ENCODE results near the gene LFNG.
"Not testable (repeated sequence)": the region's sequence is repeated elsewhere in the genome, so short reads cannot be mapped to it uniquely, and the experiment has no call there.

LFNG gene

DNA sequence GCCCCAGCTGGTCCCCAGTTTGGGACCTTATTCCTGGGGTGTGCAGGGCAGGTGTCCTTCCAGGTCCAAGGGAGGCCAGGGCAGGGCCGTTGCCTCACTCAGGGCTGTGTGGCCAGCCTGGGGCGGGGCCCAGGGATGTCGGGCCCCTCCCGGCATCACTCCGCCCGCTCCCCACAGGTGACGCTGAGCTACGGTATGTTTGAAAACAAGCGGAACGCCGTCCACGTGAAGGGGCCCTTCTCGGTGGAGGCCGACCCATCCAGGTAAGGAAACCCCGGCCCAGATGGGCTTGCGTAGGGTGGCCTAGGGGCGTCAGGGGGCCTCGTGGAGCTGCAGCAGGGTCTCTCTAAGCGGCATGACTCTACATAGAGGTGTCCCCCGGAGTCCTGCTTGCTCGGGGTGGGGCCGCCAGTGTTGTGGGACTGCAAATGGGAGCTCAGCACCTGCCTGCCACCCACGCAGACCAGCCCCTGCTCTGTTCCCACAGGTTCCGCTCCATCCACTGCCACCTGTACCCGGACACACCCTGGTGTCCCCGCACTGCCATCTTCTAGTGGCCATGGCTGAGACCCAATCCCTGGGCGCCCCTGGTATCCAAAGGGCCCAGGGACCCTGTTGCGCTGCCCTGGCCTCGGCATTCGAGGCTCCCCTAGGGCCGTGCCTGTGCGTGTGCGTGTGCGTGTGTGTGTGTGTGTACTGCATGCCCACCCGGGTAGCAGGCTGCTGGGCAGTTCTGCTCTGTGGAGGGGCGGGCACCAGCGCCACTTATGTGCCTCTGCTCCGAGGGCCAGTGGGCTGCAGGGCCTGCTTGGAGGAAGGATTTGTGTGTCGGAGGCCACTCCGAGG, 7.3 kb downstream of the LFNG start:
- TF ChIP-seq, protein P1, sequence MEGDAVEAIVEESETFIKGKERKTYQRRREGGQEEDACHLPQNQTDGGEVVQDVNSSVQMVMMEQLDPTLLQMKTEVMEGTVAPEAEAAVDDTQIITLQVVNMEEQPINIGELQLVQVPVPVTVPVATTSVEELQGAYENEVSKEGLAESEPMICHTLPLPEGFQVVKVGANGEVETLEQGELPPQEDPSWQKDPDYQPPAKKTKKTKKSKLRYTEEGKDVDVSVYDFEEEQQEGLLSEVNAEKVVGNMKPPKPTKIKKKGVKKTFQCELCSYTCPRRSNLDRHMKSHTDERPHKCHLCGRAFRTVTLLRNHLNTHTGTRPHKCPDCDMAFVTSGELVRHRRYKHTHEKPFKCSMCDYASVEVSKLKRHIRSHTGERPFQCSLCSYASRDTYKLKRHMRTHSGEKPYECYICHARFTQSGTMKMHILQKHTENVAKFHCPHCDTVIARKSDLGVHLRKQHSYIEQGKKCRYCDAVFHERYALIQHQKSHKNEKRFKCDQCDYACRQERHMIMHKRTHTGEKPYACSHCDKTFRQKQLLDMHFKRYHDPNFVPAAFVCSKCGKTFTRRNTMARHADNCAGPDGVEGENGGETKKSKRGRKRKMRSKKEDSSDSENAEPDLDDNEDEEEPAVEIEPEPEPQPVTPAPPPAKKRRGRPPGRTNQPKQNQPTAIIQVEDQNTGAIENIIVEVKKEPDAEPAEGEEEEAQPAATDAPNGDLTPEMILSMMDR (conservative IDR thresholded peaks at IDR 0.05; ENCODE audit: low read length): no peak
- H3K4me3 ChIP-seq (ENCODE audit: low read length): no peak overlapping the region
- DNase-seq (ENCODE audit: low read depth): no peak

DNA sequence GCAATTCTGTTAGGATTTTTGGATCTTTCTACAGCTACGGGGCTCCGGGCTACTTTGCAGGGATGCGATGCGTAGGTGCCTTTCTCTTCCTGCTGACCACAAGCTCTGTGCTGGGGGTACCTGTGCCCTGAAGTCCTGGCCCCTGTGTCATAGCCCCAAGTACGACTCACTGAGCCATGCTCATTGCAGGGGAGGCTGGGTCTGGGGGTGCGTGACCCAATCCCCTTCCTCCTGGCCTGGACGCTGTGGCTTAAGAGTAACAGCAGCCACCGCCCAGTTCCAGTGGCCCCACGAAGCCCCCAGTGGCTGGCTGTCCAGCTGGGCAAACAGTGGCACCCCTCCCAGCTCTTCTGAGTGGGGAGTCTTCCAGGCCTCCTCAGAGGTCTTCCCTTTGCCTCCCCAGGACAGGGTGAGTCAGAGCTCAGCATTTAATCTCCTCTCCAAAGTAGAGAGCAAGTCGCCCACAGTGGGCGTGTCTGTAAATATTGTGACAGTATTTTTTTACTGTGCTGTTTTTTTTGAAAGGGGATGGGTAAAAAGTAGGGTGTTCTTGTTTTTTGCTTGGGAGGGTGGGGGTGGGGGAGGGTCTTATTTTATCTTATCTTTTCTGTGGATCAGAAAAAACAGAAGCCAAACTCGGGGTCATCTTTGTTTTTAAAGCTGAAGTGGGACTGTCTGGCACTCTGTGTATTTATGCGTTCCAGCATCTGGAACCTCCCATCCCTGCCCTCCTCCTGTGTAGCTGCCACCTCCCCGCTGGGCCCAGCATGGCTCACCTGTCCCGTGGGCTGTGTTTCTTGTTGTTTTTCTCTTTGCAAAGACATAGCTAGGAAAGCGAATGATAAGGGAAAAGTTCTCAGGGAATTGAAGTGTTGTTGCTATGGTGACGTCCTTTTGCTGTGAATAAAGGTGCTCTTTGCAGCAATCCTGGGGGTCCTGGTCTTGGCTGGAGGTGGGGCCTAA, 8.2 kb downstream of the LFNG start:
- peak; percentile 60 for DNase-seq (ENCODE audit: low read depth)
- H3K4me3 ChIP-seq (ENCODE audit: low read length): no peak overlapping the region
- TF ChIP-seq, protein P1 (conservative IDR thresholded peaks at IDR 0.05; ENCODE audit: low read length): no peak

DNA sequence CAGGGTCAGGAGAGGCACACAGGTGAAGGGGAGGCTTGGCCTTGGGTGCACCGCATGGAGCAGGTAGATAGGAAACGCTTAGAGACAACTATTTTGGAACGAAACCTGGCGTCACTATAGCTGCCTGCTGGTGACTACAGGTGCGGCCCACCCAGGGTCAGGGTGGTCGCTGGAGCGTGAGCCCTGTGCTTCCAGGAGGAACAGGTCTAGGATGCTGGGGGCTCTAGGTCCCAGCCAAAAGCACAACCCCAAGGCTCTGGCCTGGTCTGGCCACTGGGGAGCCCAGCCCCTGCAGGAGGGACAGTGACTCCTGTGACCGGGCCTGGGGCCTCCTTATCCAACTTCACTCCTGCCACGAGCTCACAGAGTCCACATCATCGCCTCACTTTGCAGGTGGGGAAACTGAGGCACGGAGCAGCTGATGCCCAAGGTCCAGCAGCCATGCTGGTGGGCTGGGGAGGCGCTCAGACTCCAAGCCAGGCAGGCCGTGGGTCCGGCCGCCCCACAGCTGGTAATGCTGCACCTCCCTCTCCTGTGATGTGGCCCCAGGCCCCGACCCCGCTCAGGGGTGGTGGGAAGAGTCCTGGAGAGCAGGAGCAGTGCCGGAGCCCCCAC, 9.0 kb downstream of the LFNG start:
- no peak for DNase-seq (ENCODE audit: low read depth)
- TF ChIP-seq, protein P1 (conservative IDR thresholded peaks at IDR 0.05; ENCODE audit: low read length): no peak
- no peak overlapping the region for H3K4me3 ChIP-seq (ENCODE audit: low read length)

DNA sequence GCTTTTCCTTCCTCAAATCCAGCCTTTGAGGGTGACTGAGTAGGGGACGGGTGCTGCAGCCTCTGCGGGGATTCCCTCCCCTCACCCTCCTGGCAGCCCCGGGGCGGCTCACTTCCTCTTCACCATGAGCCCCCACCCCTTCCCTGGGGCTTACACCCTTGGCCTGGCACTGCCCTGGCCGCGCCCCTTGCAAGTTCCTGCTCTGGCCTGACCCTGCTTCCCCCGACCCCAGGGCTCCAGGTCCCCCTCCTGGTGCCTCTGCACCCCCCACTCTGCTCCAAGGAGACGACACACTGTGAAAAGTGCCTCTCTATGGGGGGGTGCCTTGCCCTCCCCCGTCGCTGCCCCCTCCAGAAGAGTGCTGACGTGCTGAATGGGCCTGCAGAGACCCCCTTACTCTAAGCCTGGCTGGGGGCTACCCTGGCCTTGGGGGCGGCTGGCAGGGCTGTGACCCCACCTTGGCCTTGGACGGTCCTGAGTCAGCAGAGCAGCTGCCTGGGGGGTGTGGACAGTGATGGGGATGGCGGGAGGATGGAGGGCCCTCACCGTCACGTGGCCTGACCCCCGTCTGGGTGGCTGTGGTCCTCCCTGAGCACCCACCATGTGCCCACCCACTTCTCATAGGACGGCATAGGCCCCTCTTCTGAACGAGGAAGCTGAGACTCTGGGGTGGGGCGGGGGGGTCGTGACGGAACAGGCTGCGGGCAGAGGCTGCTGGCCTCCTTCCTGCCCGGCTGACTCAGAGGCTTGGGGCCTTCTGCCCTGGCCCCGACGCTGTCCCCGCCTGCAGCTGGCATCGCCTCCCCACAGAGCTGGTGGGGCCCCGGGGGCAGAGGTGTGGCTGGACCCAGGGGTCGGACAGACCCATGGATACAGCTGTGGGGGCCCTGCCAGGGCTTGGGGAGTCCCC, 9.8 kb downstream of the LFNG start:
- DNase-seq (ENCODE audit: low read depth): peak; percentile 61
- TF ChIP-seq, protein P1 (conservative IDR thresholded peaks at IDR 0.05; ENCODE audit: low read length): no peak
- H3K4me3 ChIP-seq (ENCODE audit: low read length): no peak overlapping the region

DNA sequence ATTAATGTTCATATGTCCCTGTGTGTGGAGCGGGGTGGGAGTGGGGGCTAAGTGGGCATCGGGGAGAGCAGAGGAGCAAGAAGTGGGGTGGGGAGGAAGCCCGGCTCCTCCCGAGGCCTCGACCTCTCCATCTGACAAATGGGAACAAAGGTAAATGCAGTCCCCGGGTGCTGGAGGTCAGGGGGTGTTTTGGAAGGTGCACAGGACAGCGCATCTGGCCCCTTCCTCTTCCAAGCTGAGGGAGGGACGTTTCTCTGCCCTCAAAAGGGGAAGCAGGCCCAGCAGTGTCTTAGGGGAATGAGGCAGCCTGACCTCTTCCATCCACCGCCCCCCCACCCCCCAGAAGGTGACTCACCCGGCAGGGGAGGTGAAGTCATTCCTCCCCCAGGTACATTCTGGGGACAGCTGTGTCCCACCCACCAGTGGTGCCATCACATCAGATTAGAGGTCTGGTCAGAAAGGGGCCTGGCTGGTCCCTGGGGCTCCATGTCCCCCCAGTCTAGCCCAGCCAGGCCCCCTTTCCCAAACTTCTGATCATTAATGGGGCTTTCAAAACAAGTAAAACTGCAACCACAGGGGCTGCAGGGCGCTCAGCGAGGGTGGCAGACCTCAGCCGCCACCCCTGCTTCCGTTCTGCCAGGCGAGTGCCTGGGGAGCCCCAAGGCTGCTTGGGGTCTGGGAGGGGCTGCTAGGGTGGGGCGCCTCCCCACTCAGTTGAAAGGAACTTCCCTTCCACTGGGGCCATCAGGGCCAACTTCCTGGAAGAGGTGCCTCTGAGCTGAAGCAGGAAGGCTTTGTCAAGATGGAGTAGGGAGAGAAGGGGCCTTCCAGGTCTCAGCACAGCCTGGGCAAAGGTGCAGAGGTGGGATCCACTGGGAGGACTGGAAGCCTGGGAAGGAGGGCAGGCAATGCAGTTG, 10.8 kb downstream of the LFNG start:
- DNase-seq (ENCODE audit: low read depth): no peak
- TF ChIP-seq, protein P1 (conservative IDR thresholded peaks at IDR 0.05; ENCODE audit: low read length): no peak
- no peak overlapping the region for H3K4me3 ChIP-seq (ENCODE audit: low read length)

DNA sequence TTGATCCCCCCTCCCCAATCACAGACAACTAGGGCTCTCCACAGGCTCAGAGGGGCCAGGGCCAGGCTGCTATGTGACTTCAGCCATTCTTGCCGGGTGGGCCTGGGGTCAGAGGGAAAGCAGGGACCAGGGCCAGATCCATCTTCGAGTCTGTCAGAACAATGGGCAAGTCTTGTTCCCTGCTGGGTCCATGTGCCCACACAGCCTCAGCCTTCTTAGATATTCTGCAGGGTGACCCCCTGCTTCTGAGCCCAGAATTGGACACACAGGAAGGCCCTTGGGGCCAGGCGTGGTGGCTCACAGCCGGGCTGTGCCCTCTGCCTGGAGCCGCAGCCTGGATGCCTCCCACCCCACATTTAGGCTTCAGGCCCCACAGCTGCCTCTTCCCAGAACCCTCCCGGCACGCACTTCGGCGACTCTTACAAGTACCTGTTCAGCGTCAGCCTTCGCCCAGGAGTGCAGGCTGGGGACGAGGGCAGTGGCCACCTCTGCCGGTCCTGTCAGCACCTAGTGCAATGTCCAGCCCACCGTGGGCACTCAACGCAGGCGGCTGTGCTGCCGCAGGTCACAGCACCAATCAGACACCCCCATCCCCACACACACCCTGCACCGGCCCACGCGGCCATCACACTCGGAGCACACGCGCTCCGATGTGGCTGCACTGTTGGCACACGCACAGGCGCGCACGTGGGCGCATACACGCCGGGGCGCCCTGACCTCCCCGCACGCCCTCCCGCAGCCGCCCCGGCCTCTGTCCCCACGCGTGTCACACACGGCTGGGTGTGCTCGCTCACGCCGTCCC, 11.6 kb downstream of the LFNG start:
- not testable (repeated sequence) for DNase-seq (ENCODE audit: low read depth); H3K4me3 ChIP-seq (ENCODE audit: low read length)

DNA sequence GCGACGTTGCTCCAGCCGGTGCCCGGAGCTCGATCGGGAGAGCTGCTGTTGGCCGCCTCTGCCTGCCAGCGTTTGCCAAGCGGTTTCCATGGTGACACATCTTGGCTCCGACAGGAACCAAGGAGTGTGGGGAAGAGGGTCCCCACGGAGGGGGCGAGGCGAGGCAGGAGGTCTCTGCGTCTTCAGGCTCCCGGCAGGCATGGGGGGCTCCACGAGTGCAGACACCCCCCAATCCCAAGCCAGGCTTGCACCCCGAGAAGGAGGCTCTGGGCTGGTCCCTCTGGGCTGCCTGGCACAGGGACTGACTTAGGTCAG, 12.2 kb downstream of the LFNG start:
- not testable (repeated sequence) for DNase-seq (ENCODE audit: low read depth); H3K4me3 ChIP-seq (ENCODE audit: low read length)

DNA sequence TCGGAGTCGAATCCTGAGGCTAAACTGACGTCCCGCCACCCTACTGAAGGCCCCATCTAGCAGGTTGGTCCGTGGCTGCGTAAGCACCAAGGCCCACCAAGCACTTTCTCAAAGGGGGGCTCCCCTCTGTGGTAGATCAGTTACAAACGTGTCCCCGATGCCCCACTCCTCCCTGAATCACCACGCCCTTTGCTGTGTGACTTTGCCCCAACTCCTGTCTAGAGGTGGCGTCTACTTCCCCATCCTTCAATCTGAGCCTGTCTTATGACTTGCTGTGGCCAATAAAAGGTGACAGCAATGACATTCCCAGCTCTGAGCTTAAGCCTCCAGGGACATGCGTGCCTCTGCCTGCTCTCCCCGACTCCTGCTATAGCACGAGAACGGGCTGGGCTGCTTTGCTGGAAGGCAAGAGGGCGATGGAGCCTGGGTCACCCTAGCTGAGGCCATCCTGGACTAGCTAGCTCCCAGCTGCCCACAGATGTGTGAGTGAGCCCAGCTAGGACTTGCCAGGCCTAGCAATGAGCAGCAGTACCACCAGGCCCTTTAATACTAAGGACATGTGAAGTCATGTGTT, 12.7 kb downstream of the LFNG start:
- H3K4me3 ChIP-seq (ENCODE audit: low read length); DNase-seq (ENCODE audit: low read depth): not testable (repeated sequence)

DNA sequence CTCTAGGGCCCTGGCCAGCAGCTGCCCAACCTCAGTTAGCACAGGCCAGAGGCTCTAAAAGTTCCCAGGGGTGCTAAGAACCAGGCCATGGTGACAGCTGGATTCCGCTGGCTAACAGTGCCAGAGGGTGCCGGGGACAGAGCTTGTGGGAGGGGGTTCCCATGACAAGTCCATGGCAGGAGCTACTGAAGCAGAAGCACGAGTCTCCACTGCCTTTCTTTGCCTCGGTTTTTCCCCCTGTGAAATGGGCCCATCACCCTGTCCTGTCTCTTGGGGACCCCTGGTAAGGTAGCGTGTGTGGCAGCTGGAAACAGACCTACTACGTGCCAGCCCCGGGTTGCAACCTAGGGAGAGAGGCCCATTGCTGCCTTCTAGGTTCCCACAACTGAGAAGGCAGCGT, 13.2 kb downstream of the LFNG start:
- DNase-seq (ENCODE audit: low read depth); H3K4me3 ChIP-seq (ENCODE audit: low read length): not testable (repeated sequence)

Measured in AG10803 (cell line).